ENCODE measurements around the gene CYBB.

The CYBB gene

GRCh38 chrX:37815366-37815765, 35.5 kb downstream of the CYBB start:
- no peak overlapping the region for H3K4me3 ChIP-seq (ENCODE audit: low read length)
- TF ChIP-seq, protein P1, sequence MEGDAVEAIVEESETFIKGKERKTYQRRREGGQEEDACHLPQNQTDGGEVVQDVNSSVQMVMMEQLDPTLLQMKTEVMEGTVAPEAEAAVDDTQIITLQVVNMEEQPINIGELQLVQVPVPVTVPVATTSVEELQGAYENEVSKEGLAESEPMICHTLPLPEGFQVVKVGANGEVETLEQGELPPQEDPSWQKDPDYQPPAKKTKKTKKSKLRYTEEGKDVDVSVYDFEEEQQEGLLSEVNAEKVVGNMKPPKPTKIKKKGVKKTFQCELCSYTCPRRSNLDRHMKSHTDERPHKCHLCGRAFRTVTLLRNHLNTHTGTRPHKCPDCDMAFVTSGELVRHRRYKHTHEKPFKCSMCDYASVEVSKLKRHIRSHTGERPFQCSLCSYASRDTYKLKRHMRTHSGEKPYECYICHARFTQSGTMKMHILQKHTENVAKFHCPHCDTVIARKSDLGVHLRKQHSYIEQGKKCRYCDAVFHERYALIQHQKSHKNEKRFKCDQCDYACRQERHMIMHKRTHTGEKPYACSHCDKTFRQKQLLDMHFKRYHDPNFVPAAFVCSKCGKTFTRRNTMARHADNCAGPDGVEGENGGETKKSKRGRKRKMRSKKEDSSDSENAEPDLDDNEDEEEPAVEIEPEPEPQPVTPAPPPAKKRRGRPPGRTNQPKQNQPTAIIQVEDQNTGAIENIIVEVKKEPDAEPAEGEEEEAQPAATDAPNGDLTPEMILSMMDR (IDR thresholded peaks at IDR 0.05; ENCODE audit: insufficient read depth, low read depth, low read length, missing control alignments) = no peak
- no peak for DNase-seq (ENCODE audit: low read depth)

DNA sequence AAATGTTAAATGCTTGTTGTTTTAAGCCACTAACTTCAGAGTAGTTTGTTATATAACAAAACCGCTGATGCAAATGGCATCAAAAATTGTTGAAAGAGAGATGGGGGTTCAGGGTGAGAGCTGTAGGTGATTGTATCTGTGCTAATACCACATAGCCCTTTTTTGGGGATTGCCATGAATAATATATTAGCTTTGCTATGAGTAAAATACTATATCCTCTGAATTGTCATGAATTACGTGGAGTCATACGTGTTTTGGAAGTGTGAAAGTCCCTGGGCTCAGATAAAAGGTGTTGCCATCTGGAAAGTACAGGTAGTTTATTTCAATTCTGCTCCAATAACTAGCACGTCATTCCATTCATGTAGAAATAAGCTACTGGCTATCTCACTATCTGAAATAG, 36.9 kb downstream of the CYBB start:
- no peak overlapping the region for H3K4me3 ChIP-seq (ENCODE audit: low read length)
- no peak for DNase-seq (ENCODE audit: low read depth)
- TF ChIP-seq, protein P1 (IDR thresholded peaks at IDR 0.05; ENCODE audit: insufficient read depth, low read depth, low read length, missing control alignments) = no peak

GRCh38 chrX:37817176-37817575, 37.3 kb downstream of the CYBB start:
- H3K4me3 ChIP-seq (ENCODE audit: low read length) = no peak overlapping the region
- TF ChIP-seq, protein P1 (IDR thresholded peaks at IDR 0.05; ENCODE audit: insufficient read depth, low read depth, low read length, missing control alignments) = no peak
- no peak for DNase-seq (ENCODE audit: low read depth)

- TF ChIP-seq, protein P1 (IDR thresholded peaks at IDR 0.05; ENCODE audit: insufficient read depth, low read depth, low read length, missing control alignments) = no peak
- DNase-seq (ENCODE audit: low read depth) = no peak
These were observed 37.7 kb downstream of the CYBB start for GRCh38 chrX:37817579-37817978.

DNA sequence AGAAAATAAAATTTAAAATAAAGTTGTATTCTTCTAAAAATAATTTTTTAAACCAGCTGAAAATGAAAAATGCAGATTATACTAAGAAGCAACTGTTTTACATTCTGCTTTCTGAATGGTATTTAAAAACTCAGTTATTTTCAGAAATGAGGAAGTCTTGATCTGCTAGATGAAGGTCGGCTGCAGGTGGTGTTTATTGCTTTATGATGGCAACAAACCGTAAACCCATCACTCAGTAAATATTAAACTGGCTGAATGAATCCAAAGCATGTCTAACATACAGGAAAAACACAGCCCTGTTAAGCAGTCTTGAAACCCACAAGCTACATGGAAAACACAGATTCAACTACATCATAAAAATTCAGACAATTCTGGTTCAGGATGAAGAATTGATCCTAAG, 38.2 kb downstream of the CYBB start:
- TF ChIP-seq, protein P1 (IDR thresholded peaks at IDR 0.05; ENCODE audit: insufficient read depth, low read depth, low read length, missing control alignments) = no peak
- DNase-seq (ENCODE audit: low read depth) = no peak
- H3K4me3 ChIP-seq (ENCODE audit: low read length) = no peak overlapping the region

More at GRCh38 chrX:37817579-37817978, 37.7 kb downstream of the CYBB start:
- no peak overlapping the region for H3K4me3 ChIP-seq (ENCODE audit: low read length)

DNA sequence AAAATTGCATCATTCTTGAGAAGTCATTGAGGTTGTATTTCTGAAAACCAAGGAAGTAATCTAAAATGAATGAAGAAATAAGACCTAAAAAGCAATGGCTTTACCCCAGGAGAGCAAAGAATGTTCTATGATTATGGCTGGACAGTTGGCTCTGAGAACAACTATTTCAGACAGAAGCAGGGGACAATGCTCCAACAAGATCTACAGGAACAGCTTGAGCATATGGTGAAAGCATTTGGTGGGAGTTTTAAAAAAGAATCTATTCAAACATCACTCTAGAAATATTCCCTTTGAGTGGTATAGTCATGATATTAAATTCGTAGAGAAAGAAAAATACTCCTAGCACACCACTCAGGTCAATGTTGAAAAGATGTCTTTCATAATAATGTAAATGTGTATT, 40.8 kb downstream of the CYBB start:
- no peak for DNase-seq (ENCODE audit: low read depth)
- no peak overlapping the region for H3K4me3 ChIP-seq (ENCODE audit: low read length)
- TF ChIP-seq, protein P1 (IDR thresholded peaks at IDR 0.05; ENCODE audit: insufficient read depth, low read depth, low read length, missing control alignments) = no peak

GRCh38 chrX:37824491-37825214, 44.8 kb downstream of the CYBB start:
- TF ChIP-seq, protein P1 (IDR thresholded peaks at IDR 0.05; ENCODE audit: insufficient read depth, low read depth, low read length, missing control alignments) = no peak
- no peak for DNase-seq (ENCODE audit: low read depth)

More at GRCh38 chrX:37824491-37825214, 44.8 kb downstream of the CYBB start:
- no peak overlapping the region for H3K4me3 ChIP-seq (ENCODE audit: low read length)
